Calu3 (cell line): Measurements from ENCODE around the gene CLEC4F. TPM values are rescaled to one million over a fixed set of nuclear protein-coding genes. Genes with fewer than 3 reads are reported as not detected.

Source experiments
- BruUV-seq: library from RNA; stranded (reverse); fragments of 400-500 nt; replicated peaks from 2 replicates; lab custom pipeline; 2021; lab: Mats Ljungman, UMichigan
- CTCF ChIA-PET: fragments of 300-600 bp; sonication (Branson Sonifier 250); formaldehyde crosslinking; loops from one replicate; lab custom pipeline; 2022; ENCODE audit warnings: antibody characterized with exemption; lab: Charles Lee
- DNase-seq: peaks from one replicate; pipeline ENCODE4 v3.0.0; 2022
- H3K27ac Mint-ChIP-seq: one replicate; pipeline ENCODE4 v1.8.0; 2022; ENCODE audit warnings: mixed read lengths; ENCODE audit not compliant: unreplicated experiment
- H3K27me3 Mint-ChIP-seq: one replicate; pipeline ENCODE4 v1.8.0; 2022; ENCODE audit warnings: mixed read lengths; ENCODE audit not compliant: unreplicated experiment
- H3K36me3 Mint-ChIP-seq: one replicate; pipeline ENCODE4 v1.8.0; 2022; ENCODE audit warnings: mild to moderate bottlenecking, moderate library complexity, mixed read lengths; ENCODE audit not compliant: insufficient read depth, unreplicated experiment
- H3K4me1 Mint-ChIP-seq: one replicate; pipeline ENCODE4 v1.8.0; 2022; ENCODE audit warnings: mild to moderate bottlenecking, low read depth, mixed read lengths; ENCODE audit not compliant: unreplicated experiment
- H3K4me3 Mint-ChIP-seq: one replicate; pipeline ENCODE4 v1.8.0; 2022; ENCODE audit warnings: mild to moderate bottlenecking, low read depth, moderate library complexity, mixed read lengths; ENCODE audit not compliant: unreplicated experiment
- H3K9me3 Mint-ChIP-seq: one replicate; pipeline ENCODE4 v1.8.0; 2022; ENCODE audit warnings: low read depth, mixed read lengths; ENCODE audit not compliant: unreplicated experiment
- intact Hi-C: fragments of 100-400 bp; cut with micrococcal nuclease; formaldehyde crosslinking; loops from one replicate; pipeline ENCODE4 v1.10.0; 2022; ENCODE audit not compliant: unreplicated experiment
- total RNA-seq: library from RNA; stranded (reverse); gene quantifications from 2 replicates; pipeline ENCODE4 v1.2.3, GENCODE V29; 2022
- TF ChIP-seq, protein P1 (sequence below): fragments of 200-600 bp; IDR thresholded peaks from one replicate; pipeline ENCODE4 v1.8.0; 2022; ENCODE audit warnings: antibody characterized with exemption; ENCODE audit not compliant: unreplicated experiment

The CLEC4F gene
- total RNA-seq, 1 experiment from 2014 or later, result not detected

- intact Hi-C loops, result no loop called here
- TF ChIP-seq, protein P1, sequence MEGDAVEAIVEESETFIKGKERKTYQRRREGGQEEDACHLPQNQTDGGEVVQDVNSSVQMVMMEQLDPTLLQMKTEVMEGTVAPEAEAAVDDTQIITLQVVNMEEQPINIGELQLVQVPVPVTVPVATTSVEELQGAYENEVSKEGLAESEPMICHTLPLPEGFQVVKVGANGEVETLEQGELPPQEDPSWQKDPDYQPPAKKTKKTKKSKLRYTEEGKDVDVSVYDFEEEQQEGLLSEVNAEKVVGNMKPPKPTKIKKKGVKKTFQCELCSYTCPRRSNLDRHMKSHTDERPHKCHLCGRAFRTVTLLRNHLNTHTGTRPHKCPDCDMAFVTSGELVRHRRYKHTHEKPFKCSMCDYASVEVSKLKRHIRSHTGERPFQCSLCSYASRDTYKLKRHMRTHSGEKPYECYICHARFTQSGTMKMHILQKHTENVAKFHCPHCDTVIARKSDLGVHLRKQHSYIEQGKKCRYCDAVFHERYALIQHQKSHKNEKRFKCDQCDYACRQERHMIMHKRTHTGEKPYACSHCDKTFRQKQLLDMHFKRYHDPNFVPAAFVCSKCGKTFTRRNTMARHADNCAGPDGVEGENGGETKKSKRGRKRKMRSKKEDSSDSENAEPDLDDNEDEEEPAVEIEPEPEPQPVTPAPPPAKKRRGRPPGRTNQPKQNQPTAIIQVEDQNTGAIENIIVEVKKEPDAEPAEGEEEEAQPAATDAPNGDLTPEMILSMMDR, result no peak
- no TSS peak for BruUV-seq
- CTCF ChIA-PET, result no interaction called here
- Mint-ChIP-seq H3K4me1 (no peaks in the 10 kb centered on the region), H3K4me3 (no peak overlapping the region), H3K36me3 (no peaks in the 10 kb centered on the region), H3K27me3 (peaks cover 98% of the 10 kb centered on the region), H3K9me3 (no peaks in the 10 kb centered on the region), H3K27ac (no peak overlapping the region)
- no peak for DNase-seq
Observed at GRCh38 chr2:70834106-70834505, 13.7 kb upstream of the CLEC4F start.

DNA sequence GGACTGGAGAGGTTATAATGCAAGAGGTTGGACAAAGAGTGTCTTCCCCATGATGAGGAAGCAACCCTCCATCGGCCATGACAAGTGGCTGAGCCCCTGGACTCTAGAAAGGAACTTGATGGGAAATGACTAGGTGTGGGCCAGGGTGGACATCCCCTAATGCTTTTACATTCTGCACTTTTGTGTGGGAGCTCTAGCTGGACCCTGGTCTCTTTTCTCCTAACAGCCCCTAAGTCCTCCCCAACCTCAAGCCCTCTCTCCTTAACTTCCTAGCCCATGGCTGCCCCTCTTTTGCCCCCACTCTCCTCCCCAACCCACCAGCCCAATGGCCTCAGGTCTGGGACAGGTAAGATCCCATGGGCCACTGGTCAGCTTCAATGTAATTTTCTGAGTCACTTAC, 12.8 kb upstream of the CLEC4F start:
- DNase-seq, result no peak
- CTCF ChIA-PET, result no interaction called here
- Mint-ChIP-seq H3K4me1 (no peaks in the 10 kb centered on the region), H3K27ac (no peak overlapping the region), H3K4me3 (no peak overlapping the region), H3K9me3 (no peaks in the 10 kb centered on the region), H3K36me3 (no peaks in the 10 kb centered on the region), H3K27me3 (peaks cover 98% of the 10 kb centered on the region)
- intact Hi-C loops, result no loop called here
- TF ChIP-seq, protein P1, result no peak
- BruUV-seq, result no TSS peak

DNA sequence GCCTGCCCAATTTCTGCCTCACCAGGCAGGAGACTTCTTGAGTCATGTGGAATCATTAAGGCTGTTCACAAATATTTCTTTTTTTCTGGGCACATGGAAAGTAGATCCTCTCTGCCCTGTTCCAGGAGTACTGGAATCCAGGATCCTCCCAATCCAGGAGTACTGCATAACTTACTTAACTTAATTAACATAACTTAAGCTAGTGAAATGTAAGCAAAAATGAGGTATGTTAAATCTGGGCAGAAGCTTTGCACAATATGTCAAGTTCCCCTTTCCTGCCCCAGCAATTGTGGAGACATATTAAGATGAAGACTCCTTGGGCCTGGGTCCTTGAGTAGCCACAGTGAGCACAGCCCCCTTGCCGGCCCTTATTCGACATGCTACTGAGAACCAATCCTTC, 12.0 kb upstream of the CLEC4F start:
- Mint-ChIP-seq H3K27me3 (peaks cover 98% of the 10 kb centered on the region), H3K4me3 (no peak overlapping the region), H3K9me3 (no peaks in the 10 kb centered on the region), H3K36me3 (no peaks in the 10 kb centered on the region), H3K4me1 (no peaks in the 10 kb centered on the region), H3K27ac (no peak overlapping the region)
- BruUV-seq, result no TSS peak
- CTCF ChIA-PET, result no interaction called here
- no peak for DNase-seq
- intact Hi-C loops, result no loop called here
- TF ChIP-seq, protein P1, result no peak

DNA sequence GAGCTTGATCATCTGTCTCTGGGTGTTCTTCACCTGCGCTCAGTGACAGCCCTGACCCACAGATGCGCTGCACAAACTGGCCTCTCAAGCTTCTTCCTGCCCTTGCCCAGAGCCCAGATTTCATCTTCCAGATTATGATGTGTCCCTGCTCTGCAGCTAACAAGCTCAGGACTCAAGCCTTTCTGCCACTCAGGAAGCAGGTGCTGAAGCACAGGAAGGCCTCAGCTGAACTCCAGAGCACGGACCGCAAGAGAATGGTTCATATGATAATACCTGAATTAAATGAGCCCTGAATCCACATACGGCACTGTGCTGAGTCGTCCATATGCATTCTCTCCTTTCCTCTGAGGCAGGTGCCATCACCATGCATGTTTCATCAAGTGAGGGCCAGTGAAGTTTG, 11.5 kb upstream of the CLEC4F start:
- intact Hi-C loops, result no loop called here
- TF ChIP-seq, protein P1, result no peak
- peaks cover 98% of the 10 kb centered on the region for H3K27me3 Mint-ChIP-seq
- DNase-seq, result no peak
- no TSS peak for BruUV-seq
- no peaks in the 10 kb centered on the region for H3K4me1 Mint-ChIP-seq
- H3K9me3 Mint-ChIP-seq, result no peaks in the 10 kb centered on the region
- CTCF ChIA-PET, result interaction anchor here (1.1 kb wide), 1 partner anchor 75 kb away, joined by 3 read pairs; no protein-coding TSS in a partner anchor
- no peak overlapping the region for H3K4me3 Mint-ChIP-seq
- H3K27ac Mint-ChIP-seq, result no peak overlapping the region
- no peaks in the 10 kb centered on the region for H3K36me3 Mint-ChIP-seq
